Measurements from ENCODE around the gene PDXP. TPM values are rescaled to one million over a fixed set of nuclear protein-coding genes. Genes with fewer than 3 reads are reported as not detected.
A peak's percentile ranks its signal among the peaks of the same experiment; 100 is the strongest.

PDXP gene
- total and polyA plus RNA-seq, 4 donors: 23.4 to 42.2 (median 28.5) TPM

GRCh38 chr22:37660709-37661045 is 2.2 kb downstream of the PDXP start:
- no peak overlapping the region for H3K9ac ChIP-seq (ENCODE audit: low read depth in 1 of 2, low read length in 2 of 2)
- H3K4me3 ChIP-seq (ENCODE audit: low read depth in 1 of 3, low read length in 3 of 3): peak overlapping the region; percentile 45 to 88 (median 84)
- 72% methylated on average over 2 of the region's 2 CpGs for WGBS
- DNase-seq (ENCODE audit: low spot score): no peak
- H3K36me3 ChIP-seq (ENCODE audit: control insufficient read depth in 4 of 4, insufficient read depth in 3 of 4, low read depth in 1 of 4, low read length in 3 of 4): peaks cover 0 to 3% (median under 1%) of the 10 kb centered on the region in 4 donors
- no peaks in the 10 kb centered on the region for H3K27me3 ChIP-seq (ENCODE audit: control insufficient read depth in 4 of 4, insufficient read depth in 4 of 4, low read length in 3 of 4)
- H3K9me3 ChIP-seq (ENCODE audit: control insufficient read depth in 4 of 4, low read length in 3 of 4): no peaks in the 10 kb centered on the region
- TF ChIP-seq FOXA2 (IDR thresholded peaks at IDR 0.05) (no peak), NR2F2 (IDR thresholded peaks at IDR 0.05) (no peak), GABPA (IDR thresholded peaks at IDR 0.05 in 1 of 2, conservative IDR thresholded peaks at IDR 0.05 in 1 of 2) (no peak), HNF4A (conservative IDR thresholded peaks at IDR 0.05) (no peak), FOXA1 (IDR thresholded peaks at IDR 0.05) (no peak), EGR1 (IDR thresholded peaks at IDR 0.05; ENCODE audit: low read depth in 2 of 2) (no peak), RAD21 (IDR thresholded peaks at IDR 0.05) (no peak), JUND (IDR thresholded peaks at IDR 0.05) (no peak), MAX (IDR thresholded peaks at IDR 0.05) (no peak), HNF4G (IDR thresholded peaks at IDR 0.05) (no peak)
- TF ChIP-seq, protein P1, sequence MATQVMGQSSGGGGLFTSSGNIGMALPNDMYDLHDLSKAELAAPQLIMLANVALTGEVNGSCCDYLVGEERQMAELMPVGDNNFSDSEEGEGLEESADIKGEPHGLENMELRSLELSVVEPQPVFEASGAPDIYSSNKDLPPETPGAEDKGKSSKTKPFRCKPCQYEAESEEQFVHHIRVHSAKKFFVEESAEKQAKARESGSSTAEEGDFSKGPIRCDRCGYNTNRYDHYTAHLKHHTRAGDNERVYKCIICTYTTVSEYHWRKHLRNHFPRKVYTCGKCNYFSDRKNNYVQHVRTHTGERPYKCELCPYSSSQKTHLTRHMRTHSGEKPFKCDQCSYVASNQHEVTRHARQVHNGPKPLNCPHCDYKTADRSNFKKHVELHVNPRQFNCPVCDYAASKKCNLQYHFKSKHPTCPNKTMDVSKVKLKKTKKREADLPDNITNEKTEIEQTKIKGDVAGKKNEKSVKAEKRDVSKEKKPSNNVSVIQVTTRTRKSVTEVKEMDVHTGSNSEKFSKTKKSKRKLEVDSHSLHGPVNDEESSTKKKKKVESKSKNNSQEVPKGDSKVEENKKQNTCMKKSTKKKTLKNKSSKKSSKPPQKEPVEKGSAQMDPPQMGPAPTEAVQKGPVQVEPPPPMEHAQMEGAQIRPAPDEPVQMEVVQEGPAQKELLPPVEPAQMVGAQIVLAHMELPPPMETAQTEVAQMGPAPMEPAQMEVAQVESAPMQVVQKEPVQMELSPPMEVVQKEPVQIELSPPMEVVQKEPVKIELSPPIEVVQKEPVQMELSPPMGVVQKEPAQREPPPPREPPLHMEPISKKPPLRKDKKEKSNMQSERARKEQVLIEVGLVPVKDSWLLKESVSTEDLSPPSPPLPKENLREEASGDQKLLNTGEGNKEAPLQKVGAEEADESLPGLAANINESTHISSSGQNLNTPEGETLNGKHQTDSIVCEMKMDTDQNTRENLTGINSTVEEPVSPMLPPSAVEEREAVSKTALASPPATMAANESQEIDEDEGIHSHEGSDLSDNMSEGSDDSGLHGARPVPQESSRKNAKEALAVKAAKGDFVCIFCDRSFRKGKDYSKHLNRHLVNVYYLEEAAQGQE (IDR thresholded peaks at IDR 0.05): no peak
- TF ChIP-seq, protein P2, sequence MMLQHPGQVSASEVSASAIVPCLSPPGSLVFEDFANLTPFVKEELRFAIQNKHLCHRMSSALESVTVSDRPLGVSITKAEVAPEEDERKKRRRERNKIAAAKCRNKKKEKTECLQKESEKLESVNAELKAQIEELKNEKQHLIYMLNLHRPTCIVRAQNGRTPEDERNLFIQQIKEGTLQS (IDR thresholded peaks at IDR 0.05): no peak
- H3K4me1 ChIP-seq (ENCODE audit: control insufficient read depth in 4 of 4, insufficient read depth in 4 of 4, low read length in 3 of 4): peaks cover 8 to 53% (median 43%) of the 10 kb centered on the region in 4 donors
- peak overlapping the region; percentile 27 to 88 for H3K27ac ChIP-seq (ENCODE audit: low read depth in 1 of 2, low read length in 2 of 2)

DNA sequence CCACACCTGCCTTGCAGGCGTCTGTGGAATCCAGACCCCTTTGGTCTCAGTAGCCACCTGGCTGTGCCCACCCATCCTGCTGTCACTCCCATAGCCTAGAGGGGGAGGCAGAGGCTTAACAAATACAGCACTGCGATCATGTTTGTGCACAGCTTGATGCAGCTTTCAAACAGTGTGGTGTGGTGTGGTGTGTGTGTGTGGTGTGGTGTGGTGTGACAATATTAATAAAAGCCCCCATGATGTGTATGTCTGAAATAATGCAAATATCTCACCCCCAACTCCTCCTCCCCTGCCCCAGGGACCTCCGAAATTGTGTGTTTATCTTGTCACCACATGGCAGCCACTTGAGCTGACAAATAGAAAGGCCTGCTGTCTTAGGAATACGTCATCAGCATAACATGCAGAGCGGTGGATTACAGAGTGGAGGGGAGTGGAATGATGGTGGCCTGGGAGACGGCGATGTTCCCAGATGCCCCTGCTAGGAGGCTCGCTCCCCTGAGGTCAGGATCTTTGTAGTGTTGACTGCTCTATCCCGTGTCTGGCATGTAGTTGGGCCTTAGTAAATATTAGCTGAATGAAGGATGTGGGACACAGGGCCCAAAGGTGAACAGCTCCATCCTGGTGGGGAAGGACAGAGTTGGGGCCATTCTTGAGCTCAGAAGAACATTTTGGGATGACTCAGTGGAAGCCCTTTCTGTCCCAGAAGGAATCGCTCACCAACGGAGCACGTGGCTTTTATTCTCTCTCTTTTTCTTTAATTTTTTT is 2.8 kb downstream of the PDXP start:
- no peak overlapping the region for H3K9ac ChIP-seq (ENCODE audit: low read depth in 1 of 2, low read length in 2 of 2)
- peak overlapping the region in 2 of 3 donors; percentile 16 to 88 for H3K4me3 ChIP-seq (ENCODE audit: low read depth in 1 of 3, low read length in 3 of 3)
- peaks cover 8 to 53% (median 43%) of the 10 kb centered on the region in 4 donors for H3K4me1 ChIP-seq (ENCODE audit: control insufficient read depth in 4 of 4, insufficient read depth in 4 of 4, low read length in 3 of 4)
- H3K9me3 ChIP-seq (ENCODE audit: control insufficient read depth in 4 of 4, low read length in 3 of 4): no peaks in the 10 kb centered on the region
- peaks cover 0 to 9% (median under 1%) of the 10 kb centered on the region in 4 donors for H3K36me3 ChIP-seq (ENCODE audit: control insufficient read depth in 4 of 4, insufficient read depth in 3 of 4, low read depth in 1 of 4, low read length in 3 of 4)
- TF ChIP-seq SP1 (IDR thresholded peaks at IDR 0.05): peak; percentile 27
- TF ChIP-seq EGR1 (IDR thresholded peaks at IDR 0.05; ENCODE audit: low read depth in 2 of 2): no peak
- peak; percentile 52 to 71 for TF ChIP-seq RXRA (IDR thresholded peaks at IDR 0.05)
- TF ChIP-seq HNF4A (conservative IDR thresholded peaks at IDR 0.05): peak; percentile 54 to 59
- peak; percentile 47 to 63 for TF ChIP-seq RAD21 (IDR thresholded peaks at IDR 0.05)
- TF ChIP-seq, protein P3, sequence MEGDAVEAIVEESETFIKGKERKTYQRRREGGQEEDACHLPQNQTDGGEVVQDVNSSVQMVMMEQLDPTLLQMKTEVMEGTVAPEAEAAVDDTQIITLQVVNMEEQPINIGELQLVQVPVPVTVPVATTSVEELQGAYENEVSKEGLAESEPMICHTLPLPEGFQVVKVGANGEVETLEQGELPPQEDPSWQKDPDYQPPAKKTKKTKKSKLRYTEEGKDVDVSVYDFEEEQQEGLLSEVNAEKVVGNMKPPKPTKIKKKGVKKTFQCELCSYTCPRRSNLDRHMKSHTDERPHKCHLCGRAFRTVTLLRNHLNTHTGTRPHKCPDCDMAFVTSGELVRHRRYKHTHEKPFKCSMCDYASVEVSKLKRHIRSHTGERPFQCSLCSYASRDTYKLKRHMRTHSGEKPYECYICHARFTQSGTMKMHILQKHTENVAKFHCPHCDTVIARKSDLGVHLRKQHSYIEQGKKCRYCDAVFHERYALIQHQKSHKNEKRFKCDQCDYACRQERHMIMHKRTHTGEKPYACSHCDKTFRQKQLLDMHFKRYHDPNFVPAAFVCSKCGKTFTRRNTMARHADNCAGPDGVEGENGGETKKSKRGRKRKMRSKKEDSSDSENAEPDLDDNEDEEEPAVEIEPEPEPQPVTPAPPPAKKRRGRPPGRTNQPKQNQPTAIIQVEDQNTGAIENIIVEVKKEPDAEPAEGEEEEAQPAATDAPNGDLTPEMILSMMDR (IDR thresholded peaks at IDR 0.05; ENCODE audit: low read depth, low read length, missing input control): no peak
- no peaks in the 10 kb centered on the region for H3K27me3 ChIP-seq (ENCODE audit: control insufficient read depth in 4 of 4, insufficient read depth in 4 of 4, low read length in 3 of 4)
- 41% methylated on average over 12 of the region's 12 CpGs for WGBS
- DNase-seq (ENCODE audit: low spot score): no peak
- H3K27ac ChIP-seq (ENCODE audit: low read depth in 1 of 2, low read length in 2 of 2): peak overlapping the region; percentile 39 to 88

Measured in liver (tissue), 9 donors.